Measurements from ENCODE around the gene KNTC1. TPM values are rescaled to one million over a fixed set of nuclear protein-coding genes. Genes with fewer than 3 reads are reported as not detected.

KNTC1 gene
- total and polyA plus RNA-seq, 7 experiments from 2014 or later, result 4.0 to 102 (median 30.9) TPM

GRCh38 chr12:122538496-122538895, 11.4 kb downstream of the KNTC1 start:
- no peaks in the 10 kb centered on the region for H3K9me3 ChIP-seq (ENCODE audit: control insufficient read depth in 2 of 3, low read length in 3 of 3)
- no peak overlapping the region for H3K4me3 ChIP-seq (ENCODE audit: low read length)
- intact Hi-C loops (cut with micrococcal nuclease), result no loop called here
- Mint-ChIP-seq H3K27ac (no peak overlapping the region), H3K4me1 (peaks cover 0 to 2% (median 0%) of the 10 kb centered on the region in 7 donors), H3K9me3 (no peaks in the 10 kb centered on the region), H3K36me3 (peaks cover 5 to 19% (median 13%) of the 10 kb centered on the region in 5 donors), H3K4me3 (no peak overlapping the region), H3K27me3 (no peaks in the 10 kb centered on the region)
- no peak overlapping the region for H3K27ac ChIP-seq (ENCODE audit: low read depth, low read length)
- H3K27me3 ChIP-seq (ENCODE audit: control insufficient read depth in 2 of 2, insufficient read depth in 2 of 2, low read length in 2 of 2), result no peaks in the 10 kb centered on the region
- DNase-seq (no peak), ATAC-seq (no peak)
- no peaks in the 10 kb centered on the region for H3K4me1 ChIP-seq (ENCODE audit: control insufficient read depth in 2 of 2, insufficient read depth in 2 of 2, low read length in 2 of 2)
- peaks cover 0 to 18% (median 0%) of the 10 kb centered on the region in 3 experiments for H3K36me3 ChIP-seq (ENCODE audit: control insufficient read depth in 2 of 3, insufficient read depth in 3 of 3, low read length in 3 of 3)
- ChIA-PET POLR2A (interaction anchor here (0.6 to 2.0 kb wide), 2 partner anchors 11 to 203 kb away, joined by 4 to 9 read pairs; partner anchors contain the start of genes KNTC1 and RSRC2), CTCF (interaction anchor here (1.0 kb wide), 1 partner anchor 9 kb away, joined by 3 read pairs; no protein-coding TSS in a partner anchor)

- H3K27me3 Mint-ChIP-seq, result no peaks in the 10 kb centered on the region
- H3K27ac Mint-ChIP-seq, result no peak overlapping the region
- ATAC-seq (no peak), DNase-seq (no peak)
- Histone ChIP-seq H3K4me3 (ENCODE audit: low read length) (no peak overlapping the region), H3K27ac (ENCODE audit: low read depth, low read length) (no peak overlapping the region), H3K27me3 (ENCODE audit: control insufficient read depth in 2 of 2, insufficient read depth in 2 of 2, low read length in 2 of 2) (no peaks in the 10 kb centered on the region), H3K36me3 (ENCODE audit: control insufficient read depth in 2 of 3, insufficient read depth in 3 of 3, low read length in 3 of 3) (peaks cover 0 to 14% (median 0%) of the 10 kb centered on the region in 3 experiments), H3K4me1 (ENCODE audit: control insufficient read depth in 2 of 2, insufficient read depth in 2 of 2, low read length in 2 of 2) (no peaks in the 10 kb centered on the region), H3K9me3 (ENCODE audit: control insufficient read depth in 2 of 3, low read length in 3 of 3) (no peaks in the 10 kb centered on the region)
- POLR2A ChIA-PET, result no interaction called here
- H3K4me3 Mint-ChIP-seq, result no peak overlapping the region
- H3K9me3 Mint-ChIP-seq, result no peaks in the 10 kb centered on the region
- peaks cover 0 to 20% (median 10%) of the 10 kb centered on the region in 5 donors for H3K36me3 Mint-ChIP-seq
- CTCF ChIA-PET, result no interaction called here
- peaks cover 0 to 2% (median 0%) of the 10 kb centered on the region in 7 donors for H3K4me1 Mint-ChIP-seq
- intact Hi-C loops (cut with micrococcal nuclease), result no loop called here
Measured at GRCh38 chr12:122544537-122544936, 17.5 kb downstream of the KNTC1 start.

GRCh38 chr12:122545855-122546254, 18.8 kb downstream of the KNTC1 start:
- Mint-ChIP-seq H3K27me3 (no peaks in the 10 kb centered on the region), H3K9me3 (no peaks in the 10 kb centered on the region), H3K4me3 (no peak overlapping the region), H3K36me3 (peaks cover 0 to 30% (median 11%) of the 10 kb centered on the region in 5 donors), H3K4me1 (peaks cover 0 to 2% (median 0%) of the 10 kb centered on the region in 7 donors), H3K27ac (no peak overlapping the region)
- DNase-seq, result no peak
- no peak overlapping the region for H3K27ac ChIP-seq (ENCODE audit: low read depth, low read length)
- ChIA-PET POLR2A (no interaction called here), CTCF (no interaction called here)
- H3K36me3 ChIP-seq (ENCODE audit: control insufficient read depth in 2 of 3, insufficient read depth in 3 of 3, low read length in 3 of 3), result peaks cover 0 to 18% (median 0%) of the 10 kb centered on the region in 3 experiments
- no peaks in the 10 kb centered on the region for H3K4me1 ChIP-seq (ENCODE audit: control insufficient read depth in 2 of 2, insufficient read depth in 2 of 2, low read length in 2 of 2)
- no peaks in the 10 kb centered on the region for H3K27me3 ChIP-seq (ENCODE audit: control insufficient read depth in 2 of 2, insufficient read depth in 2 of 2, low read length in 2 of 2)
- no peak for ATAC-seq
- H3K9me3 ChIP-seq (ENCODE audit: control insufficient read depth in 2 of 3, low read length in 3 of 3), result no peaks in the 10 kb centered on the region
- intact Hi-C loops (cut with micrococcal nuclease), result no loop called here
- H3K4me3 ChIP-seq (ENCODE audit: low read length), result no peak overlapping the region

- Histone ChIP-seq H3K4me1 (ENCODE audit: control insufficient read depth in 2 of 2, insufficient read depth in 2 of 2, low read length in 2 of 2) (no peaks in the 10 kb centered on the region), H3K36me3 (ENCODE audit: control insufficient read depth in 2 of 3, insufficient read depth in 3 of 3, low read length in 3 of 3) (peaks cover 0 to 22% (median 0%) of the 10 kb centered on the region in 3 experiments), H3K9me3 (ENCODE audit: control insufficient read depth in 2 of 3, low read length in 3 of 3) (no peaks in the 10 kb centered on the region), H3K4me3 (ENCODE audit: low read length) (no peak overlapping the region), H3K27me3 (ENCODE audit: control insufficient read depth in 2 of 2, insufficient read depth in 2 of 2, low read length in 2 of 2) (no peaks in the 10 kb centered on the region), H3K27ac (ENCODE audit: low read depth, low read length) (no peak overlapping the region)
- no peaks in the 10 kb centered on the region for H3K4me1 Mint-ChIP-seq
- ChIA-PET CTCF (no interaction called here), POLR2A (interaction anchor here (0.7 kb wide), 1 partner anchor 30 kb away, joined by 3 read pairs; no protein-coding TSS in a partner anchor)
- H3K4me3 Mint-ChIP-seq, result no peak overlapping the region
- ATAC-seq, result no peak
- peaks cover 4 to 33% (median 16%) of the 10 kb centered on the region in 5 donors for H3K36me3 Mint-ChIP-seq
- no peak for DNase-seq
- no peaks in the 10 kb centered on the region for H3K9me3 Mint-ChIP-seq
- no peaks in the 10 kb centered on the region for H3K27me3 Mint-ChIP-seq
- no peak overlapping the region for H3K27ac Mint-ChIP-seq
- intact Hi-C loops (cut with micrococcal nuclease), result no loop called here
Measured at GRCh38 chr12:122547330-122547729, 20.3 kb downstream of the KNTC1 start.

GRCh38 chr12:122558745-122559641, 31.9 kb downstream of the KNTC1 start:
- peaks cover 0 to 2% (median 0%) of the 10 kb centered on the region in 11 donors for H3K9me3 Mint-ChIP-seq
- no peak overlapping the region for H3K27ac ChIP-seq (ENCODE audit: low read depth, low read length)
- peaks cover 6 to 32% (median 22%) of the 10 kb centered on the region in 5 donors for H3K36me3 Mint-ChIP-seq
- no peaks in the 10 kb centered on the region for H3K4me1 ChIP-seq (ENCODE audit: control insufficient read depth in 2 of 2, insufficient read depth in 2 of 2, low read length in 2 of 2)
- no peak for ATAC-seq
- no peaks in the 10 kb centered on the region for H3K27me3 Mint-ChIP-seq
- ChIA-PET CTCF (no interaction called here), POLR2A (no interaction called here)
- H3K4me3 ChIP-seq (ENCODE audit: low read length), result no peak overlapping the region
- H3K9me3 ChIP-seq (ENCODE audit: control insufficient read depth in 2 of 3, low read length in 3 of 3), result no peaks in the 10 kb centered on the region
- no peaks in the 10 kb centered on the region for H3K4me1 Mint-ChIP-seq
- H3K4me3 Mint-ChIP-seq, result no peak overlapping the region
- DNase-seq, result no peak
- H3K27ac Mint-ChIP-seq, result peak overlapping the region in 1 of 9 donors; percentile 30
- peaks cover 0 to 25% (median 11%) of the 10 kb centered on the region in 3 experiments for H3K36me3 ChIP-seq (ENCODE audit: control insufficient read depth in 2 of 3, insufficient read depth in 3 of 3, low read length in 3 of 3)
- no peaks in the 10 kb centered on the region for H3K27me3 ChIP-seq (ENCODE audit: control insufficient read depth in 2 of 2, insufficient read depth in 2 of 2, low read length in 2 of 2)
- intact Hi-C loops (cut with micrococcal nuclease), result no loop called here

GRCh38 chr12:122560138-122560537, 33.1 kb downstream of the KNTC1 start:
- ChIA-PET POLR2A (no interaction called here), CTCF (no interaction called here)
- H3K36me3 Mint-ChIP-seq, result peaks cover 6 to 35% (median 20%) of the 10 kb centered on the region in 5 donors
- DNase-seq (no peak), ATAC-seq (no peak)
- Histone ChIP-seq H3K36me3 (ENCODE audit: control insufficient read depth in 2 of 3, insufficient read depth in 3 of 3, low read length in 3 of 3) (peaks cover 0 to 19% (median 11%) of the 10 kb centered on the region in 3 experiments), H3K27me3 (ENCODE audit: control insufficient read depth in 2 of 2, insufficient read depth in 2 of 2, low read length in 2 of 2) (no peaks in the 10 kb centered on the region), H3K27ac (ENCODE audit: low read depth, low read length) (no peak overlapping the region), H3K4me3 (ENCODE audit: low read length) (no peak overlapping the region), H3K9me3 (ENCODE audit: control insufficient read depth in 2 of 3, low read length in 3 of 3) (no peaks in the 10 kb centered on the region), H3K4me1 (ENCODE audit: control insufficient read depth in 2 of 2, insufficient read depth in 2 of 2, low read length in 2 of 2) (no peaks in the 10 kb centered on the region)
- no peaks in the 10 kb centered on the region for H3K27me3 Mint-ChIP-seq
- H3K9me3 Mint-ChIP-seq, result peaks cover 0 to 2% (median 0%) of the 10 kb centered on the region in 11 donors
- H3K27ac Mint-ChIP-seq, result peak overlapping the region in 2 of 9 donors; percentile 29 to 45
- H3K4me3 Mint-ChIP-seq, result no peak overlapping the region
- no peaks in the 10 kb centered on the region for H3K4me1 Mint-ChIP-seq
- intact Hi-C loops (cut with micrococcal nuclease), result no loop called here
